HG03097 (cell line): ENCODE results near the gene PLD5.
A peak's percentile ranks its signal among the peaks of the same experiment; 100 is the strongest.
"Not testable (repeated sequence)": the region's sequence is repeated elsewhere in the genome, so short reads cannot be mapped to it uniquely, and the experiment has no call there.

ENCODE experiments used
- ATAC-seq: cut with Tn5 transposase; IDR thresholded peaks from one replicate; pipeline ENCODE4 v1.9.1; 2021; ENCODE audit not compliant: unreplicated experiment, low FRiP score

PLD5 gene

GRCh38 chr1:242506724-242507123, 17.8 kb downstream of the PLD5 start:
- ATAC-seq, result no peak

GRCh38 chr1:242489545-242489944, 35.0 kb downstream of the PLD5 start:
- ATAC-seq, result no peak

- no peak for ATAC-seq
Observed at GRCh38 chr1:242477944-242478343, 46.6 kb downstream of the PLD5 start.

GRCh38 chr1:242470774-242471173, 53.7 kb downstream of the PLD5 start:
- no peak for ATAC-seq

GRCh38 chr1:242468784-242469183, 55.7 kb downstream of the PLD5 start:
- no peak for ATAC-seq

- ATAC-seq, result peak; percentile 90
Observed at GRCh38 chr1:242467556-242468145, 56.8 kb downstream of the PLD5 start.

- ATAC-seq, result no peak
Observed at GRCh38 chr1:242462867-242463266, 61.6 kb downstream of the PLD5 start.

GRCh38 chr1:242459740-242460139, 64.8 kb downstream of the PLD5 start:
- ATAC-seq, result not testable (repeated sequence)

- no peak for ATAC-seq
Observed at GRCh38 chr1:242456726-242457269, 67.7 kb downstream of the PLD5 start.

GRCh38 chr1:242455052-242455361, 69.5 kb downstream of the PLD5 start:
- no peak for ATAC-seq

- peak; percentile 54 for ATAC-seq
Observed at GRCh38 chr1:242454262-242455051, 70.0 kb downstream of the PLD5 start.

GRCh38 chr1:242452573-242452972, 71.9 kb downstream of the PLD5 start:
- no peak for ATAC-seq

- ATAC-seq, result no peak
Observed at GRCh38 chr1:242449661-242450060, 74.8 kb downstream of the PLD5 start.

- ATAC-seq, result no peak
Observed at GRCh38 chr1:242448910-242449645, 75.4 kb downstream of the PLD5 start.

GRCh38 chr1:242447689-242448088, 76.8 kb downstream of the PLD5 start:
- no peak for ATAC-seq

GRCh38 chr1:242440757-242441156, 83.7 kb downstream of the PLD5 start:
- no peak for ATAC-seq

GRCh38 chr1:242435200-242435599, 89.3 kb downstream of the PLD5 start:
- ATAC-seq, result no peak

- ATAC-seq, result no peak
Observed at GRCh38 chr1:242432491-242433095, 91.9 kb downstream of the PLD5 start.

- ATAC-seq, result no peak
Observed at GRCh38 chr1:242431786-242432185, 92.7 kb downstream of the PLD5 start.

- ATAC-seq, result no peak
Observed at GRCh38 chr1:242430956-242431355, 93.5 kb downstream of the PLD5 start.
